Measurements from ENCODE around the gene CDC20B.

DNA sequence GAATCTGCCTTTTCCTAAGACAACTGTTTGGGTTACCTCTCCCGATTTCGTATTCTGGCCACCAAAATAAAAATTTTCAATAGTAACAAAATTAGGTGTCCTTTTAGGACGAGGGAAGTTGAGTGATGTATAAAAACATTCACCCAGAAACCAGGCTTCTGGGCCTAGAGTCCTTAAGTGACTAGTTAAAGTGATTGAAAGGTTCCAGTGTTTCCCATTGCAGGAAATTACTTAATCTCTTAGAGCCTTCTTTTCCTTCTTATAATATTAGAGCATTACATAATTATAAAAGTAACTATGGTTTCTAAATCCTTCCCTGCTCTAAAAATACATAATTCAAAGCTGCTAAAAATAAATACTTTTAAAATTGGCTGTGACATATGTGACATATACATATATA lies 46.8 kb upstream of the CDC20B start:
- TF ChIP-seq, protein P1, sequence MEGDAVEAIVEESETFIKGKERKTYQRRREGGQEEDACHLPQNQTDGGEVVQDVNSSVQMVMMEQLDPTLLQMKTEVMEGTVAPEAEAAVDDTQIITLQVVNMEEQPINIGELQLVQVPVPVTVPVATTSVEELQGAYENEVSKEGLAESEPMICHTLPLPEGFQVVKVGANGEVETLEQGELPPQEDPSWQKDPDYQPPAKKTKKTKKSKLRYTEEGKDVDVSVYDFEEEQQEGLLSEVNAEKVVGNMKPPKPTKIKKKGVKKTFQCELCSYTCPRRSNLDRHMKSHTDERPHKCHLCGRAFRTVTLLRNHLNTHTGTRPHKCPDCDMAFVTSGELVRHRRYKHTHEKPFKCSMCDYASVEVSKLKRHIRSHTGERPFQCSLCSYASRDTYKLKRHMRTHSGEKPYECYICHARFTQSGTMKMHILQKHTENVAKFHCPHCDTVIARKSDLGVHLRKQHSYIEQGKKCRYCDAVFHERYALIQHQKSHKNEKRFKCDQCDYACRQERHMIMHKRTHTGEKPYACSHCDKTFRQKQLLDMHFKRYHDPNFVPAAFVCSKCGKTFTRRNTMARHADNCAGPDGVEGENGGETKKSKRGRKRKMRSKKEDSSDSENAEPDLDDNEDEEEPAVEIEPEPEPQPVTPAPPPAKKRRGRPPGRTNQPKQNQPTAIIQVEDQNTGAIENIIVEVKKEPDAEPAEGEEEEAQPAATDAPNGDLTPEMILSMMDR (IDR thresholded peaks at IDR 0.05 in 2 of 3, conservative IDR thresholded peaks at IDR 0.05 in 1 of 3; ENCODE audit: borderline replicate concordance in 1 of 3, insufficient read depth in 1 of 3, low read depth in 2 of 3, low read length in 2 of 3) = no peak
- no peak for TF ChIP-seq JUND (IDR thresholded peaks at IDR 0.05)
